K562 (cell line): ENCODE results near the gene IPO11.

ENCODE experiments used
- CHD2 ChIP-seq: IDR thresholded peaks from 2 replicates; pipeline ENCODE4 v1.6.1; 2011; ENCODE audit warnings: low read depth, low read length
- CTCF ChIP-seq, 3 experiments: IDR thresholded peaks in 2 of 3; conservative IDR thresholded peaks in 1 of 3; 2 replicates each; pipeline ENCODE4 v1.5.1; 2011 to 2012; ENCODE audit warnings: low read length in 3 of 3, mild to moderate bottlenecking in 3 of 3, control low read depth in 2 of 3, improper control_type of control experiment in 1 of 3, inconsistent platforms in 1 of 3, low read depth in 1 of 3, mixed read lengths in 1 of 3, moderate library complexity in 1 of 3; ENCODE audit not compliant: insufficient read depth in 2 of 3
- EP300 ChIP-seq: IDR thresholded peaks from 2 replicates; pipeline ENCODE4 v1.6.1; 2012; ENCODE audit warnings: low read length, improper control_type of control experiment
- FOXM1 ChIP-seq, 2 experiments: fragments of 450-650 bp in 1 of 2; sonication (generic) in 1 of 2; formaldehyde crosslinking in 1 of 2; IDR thresholded peaks; 2 replicates each; pipeline versions ENCODE4 v1.6.1 to v1.9.0; 2017 to 2022; ENCODE audit warnings: low read depth in 2 of 2, mild to moderate bottlenecking in 2 of 2, missing genetic modification reagents in 1 of 2, moderate library complexity in 1 of 2
- LCOR ChIP-seq: sonication (generic); formaldehyde crosslinking; IDR thresholded peaks from 2 replicates; pipeline ENCODE4 v1.8.0; 2022; ENCODE audit warnings: mild to moderate bottlenecking, missing genetic modification reagents
- MLX ChIP-seq, 2 experiments: fragments of 450-650 bp in 1 of 2; sonication (generic) in 1 of 2; formaldehyde crosslinking; conservative IDR thresholded peaks; 2 replicates each; pipeline versions ENCODE4 v1.4.0 to v1.8.1; 2020 to 2022; ENCODE audit warnings: mild to moderate bottlenecking in 1 of 2, missing genetic modification reagents in 1 of 2
- POLR2AphosphoS5 ChIP-seq: IDR thresholded peaks from 2 replicates; pipeline ENCODE4 v1.6.1; 2011; ENCODE audit warnings: mild to moderate bottlenecking, low read depth, low read length, moderate library complexity; ENCODE audit not compliant: control insufficient read depth, insufficient read depth
- RUNX1 ChIP-seq: sonication (generic); IDR thresholded peaks from 2 replicates; pipeline ENCODE4 v1.6.1; 2016; ENCODE audit warnings: antibody characterized with exemption, low read depth
- SMARCC2 ChIP-seq: fragments of 450-650 bp; IDR thresholded peaks from 2 replicates; pipeline ENCODE4 v1.6.1; 2017; ENCODE audit warnings: antibody characterized with exemption, moderate library complexity, mild to moderate bottlenecking, low read depth
- TAF1 ChIP-seq: IDR thresholded peaks from 2 replicates; pipeline ENCODE4 v1.6.1; 2011; ENCODE audit warnings: mild to moderate bottlenecking, low read length, moderate library complexity; ENCODE audit not compliant: insufficient read depth, control insufficient read depth, severe bottlenecking; ENCODE audit errors: extremely low read depth
- ZNF699 ChIP-seq: fragments of 250-450 bp; sonication (Bioruptor Pico); IDR thresholded peaks from 2 replicates; pipeline ENCODE4 v1.8.0; 2021; ENCODE audit warnings: mild to moderate bottlenecking, moderate library complexity; ENCODE audit not compliant: insufficient replicate concordance
- TF ChIP-seq, protein P1 (sequence below), 2 experiments: IDR thresholded peaks; 2 replicates each; pipeline ENCODE4 v1.6.1; 2011; ENCODE audit warnings: borderline replicate concordance in 1 of 2, control low read depth in 1 of 2, low read depth in 1 of 2, low read length in 1 of 2, mild to moderate bottlenecking in 1 of 2, mixed read lengths in 1 of 2, moderate library complexity in 1 of 2; ENCODE audit not compliant: insufficient read depth in 1 of 2, insufficient read length in 1 of 2, poor library complexity in 1 of 2, severe bottlenecking in 1 of 2; ENCODE audit errors: extremely low read depth in 1 of 2
- TF ChIP-seq, protein P2 (sequence below): IDR thresholded peaks from 2 replicates; pipeline ENCODE4 v1.6.1; 2016; ENCODE audit warnings: missing genetic modification characterization, missing compliant biosample characterization
- TF ChIP-seq, protein P3 (sequence below), 2 experiments: fragments of 450-650 bp in 1 of 2; IDR thresholded peaks; 2 replicates each; pipeline ENCODE4 v1.6.1; 2011 to 2017; ENCODE audit warnings: low read depth in 2 of 2, antibody characterized with exemption in 1 of 2, borderline replicate concordance in 1 of 2, low read length in 1 of 2, mild to moderate bottlenecking in 1 of 2, mixed read lengths in 1 of 2; ENCODE audit not compliant: control insufficient read depth in 1 of 2

DNA sequence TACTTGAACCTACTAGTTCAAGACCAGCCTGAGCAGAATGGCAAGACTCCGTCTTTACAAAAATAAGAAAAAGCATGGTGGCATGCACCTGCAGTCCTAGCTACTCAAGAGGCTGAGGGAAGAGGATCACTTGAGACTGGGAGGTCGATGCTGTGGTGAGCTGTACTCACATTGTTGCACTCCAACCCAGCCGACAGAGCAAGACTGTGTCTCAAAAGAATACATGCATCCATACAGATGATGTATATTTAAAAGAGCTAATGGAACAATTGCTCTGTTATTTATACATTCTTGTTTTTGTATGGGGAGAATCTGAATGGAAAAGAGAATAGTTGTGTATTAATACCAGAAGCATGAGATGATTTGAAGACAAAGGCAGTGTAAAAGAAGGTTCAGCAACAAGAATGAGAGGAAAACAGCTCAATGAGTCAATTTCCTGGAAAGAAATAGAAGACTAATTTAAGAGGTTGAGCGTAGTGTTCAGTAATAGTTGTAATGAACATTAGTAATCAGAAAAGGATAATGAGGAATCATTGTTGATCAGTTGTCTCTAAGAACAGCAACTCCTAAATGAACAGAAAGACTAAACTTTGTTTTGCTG, 164.1 kb downstream of the IPO11 start:
- TF ChIP-seq, protein P1, sequence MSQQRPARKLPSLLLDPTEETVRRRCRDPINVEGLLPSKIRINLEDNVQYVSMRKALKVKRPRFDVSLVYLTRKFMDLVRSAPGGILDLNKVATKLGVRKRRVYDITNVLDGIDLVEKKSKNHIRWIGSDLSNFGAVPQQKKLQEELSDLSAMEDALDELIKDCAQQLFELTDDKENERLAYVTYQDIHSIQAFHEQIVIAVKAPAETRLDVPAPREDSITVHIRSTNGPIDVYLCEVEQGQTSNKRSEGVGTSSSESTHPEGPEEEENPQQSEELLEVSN (IDR thresholded peaks at IDR 0.05; ENCODE audit: borderline replicate concordance in 1 of 2, extremely low read depth in 1 of 2, insufficient read depth in 1 of 2, insufficient read length in 1 of 2, low read depth in 1 of 2, low read length in 1 of 2, poor library complexity in 1 of 2, severe bottlenecking in 1 of 2), result no peak
- no peak for TF ChIP-seq MLX (CRISPR knock-in tag; conservative IDR thresholded peaks at IDR 0.05)
- TF ChIP-seq RUNX1, result no peak
- no peak for TF ChIP-seq POLR2AphosphoS5
- TF ChIP-seq EP300, result no peak
- TF ChIP-seq CTCF (IDR thresholded peaks at IDR 0.05 in 2 of 3, conservative IDR thresholded peaks at IDR 0.05 in 1 of 3; ENCODE audit: insufficient read depth in 2 of 3, low read depth in 1 of 3, low read length in 3 of 3), result no peak
- TF ChIP-seq CHD2, result no peak
- TF ChIP-seq SMARCC2, result no peak
- no peak for TF ChIP-seq LCOR (CRISPR knock-in tag)
- TF ChIP-seq ZNF699 (CRISPR knock-in tag), result no peak
- TF ChIP-seq, protein P2, sequence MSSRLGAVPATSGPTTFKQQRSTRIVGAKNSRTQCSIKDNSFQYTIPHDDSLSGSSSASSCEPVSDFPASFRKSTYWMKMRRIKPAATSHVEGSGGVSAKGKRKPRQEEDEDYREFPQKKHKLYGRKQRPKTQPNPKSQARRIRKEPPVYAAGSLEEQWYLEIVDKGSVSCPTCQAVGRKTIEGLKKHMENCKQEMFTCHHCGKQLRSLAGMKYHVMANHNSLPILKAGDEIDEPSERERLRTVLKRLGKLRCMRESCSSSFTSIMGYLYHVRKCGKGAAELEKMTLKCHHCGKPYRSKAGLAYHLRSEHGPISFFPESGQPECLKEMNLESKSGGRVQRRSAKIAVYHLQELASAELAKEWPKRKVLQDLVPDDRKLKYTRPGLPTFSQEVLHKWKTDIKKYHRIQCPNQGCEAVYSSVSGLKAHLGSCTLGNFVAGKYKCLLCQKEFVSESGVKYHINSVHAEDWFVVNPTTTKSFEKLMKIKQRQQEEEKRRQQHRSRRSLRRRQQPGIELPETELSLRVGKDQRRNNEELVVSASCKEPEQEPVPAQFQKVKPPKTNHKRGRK, result no peak
- TF ChIP-seq, protein P3, sequence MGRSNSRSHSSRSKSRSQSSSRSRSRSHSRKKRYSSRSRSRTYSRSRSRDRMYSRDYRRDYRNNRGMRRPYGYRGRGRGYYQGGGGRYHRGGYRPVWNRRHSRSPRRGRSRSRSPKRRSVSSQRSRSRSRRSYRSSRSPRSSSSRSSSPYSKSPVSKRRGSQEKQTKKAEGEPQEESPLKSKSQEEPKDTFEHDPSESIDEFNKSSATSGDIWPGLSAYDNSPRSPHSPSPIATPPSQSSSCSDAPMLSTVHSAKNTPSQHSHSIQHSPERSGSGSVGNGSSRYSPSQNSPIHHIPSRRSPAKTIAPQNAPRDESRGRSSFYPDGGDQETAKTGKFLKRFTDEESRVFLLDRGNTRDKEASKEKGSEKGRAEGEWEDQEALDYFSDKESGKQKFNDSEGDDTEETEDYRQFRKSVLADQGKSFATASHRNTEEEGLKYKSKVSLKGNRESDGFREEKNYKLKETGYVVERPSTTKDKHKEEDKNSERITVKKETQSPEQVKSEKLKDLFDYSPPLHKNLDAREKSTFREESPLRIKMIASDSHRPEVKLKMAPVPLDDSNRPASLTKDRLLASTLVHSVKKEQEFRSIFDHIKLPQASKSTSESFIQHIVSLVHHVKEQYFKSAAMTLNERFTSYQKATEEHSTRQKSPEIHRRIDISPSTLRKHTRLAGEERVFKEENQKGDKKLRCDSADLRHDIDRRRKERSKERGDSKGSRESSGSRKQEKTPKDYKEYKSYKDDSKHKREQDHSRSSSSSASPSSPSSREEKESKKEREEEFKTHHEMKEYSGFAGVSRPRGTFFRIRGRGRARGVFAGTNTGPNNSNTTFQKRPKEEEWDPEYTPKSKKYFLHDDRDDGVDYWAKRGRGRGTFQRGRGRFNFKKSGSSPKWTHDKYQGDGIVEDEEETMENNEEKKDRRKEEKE (IDR thresholded peaks at IDR 0.05; ENCODE audit: borderline replicate concordance in 1 of 2, control insufficient read depth in 1 of 2, low read depth in 2 of 2, low read length in 1 of 2), result no peak
- TF ChIP-seq FOXM1 (IDR thresholded peaks at IDR 0.05; ENCODE audit: low read depth), result no peak
- TF ChIP-seq FOXM1 (CRISPR knock-in tag; IDR thresholded peaks at IDR 0.05; ENCODE audit: low read depth), result no peak
- TF ChIP-seq TAF1, result no peak
